ENCODE data around the gene SRPX.

GRCh38 chrX:38112566-38112965, 108.1 kb downstream of the SRPX start:
- TF ChIP-seq CTCF (IDR thresholded peaks at IDR 0.05) (no peak), POLR2A (IDR thresholded peaks at IDR 0.05) (no peak)

Data from Peyer's patch (tissue), 4 donors.